NCI-H2196 (cell line): Measurements from ENCODE around the gene FCRL5.
A peak's percentile ranks its signal among the peaks of the same experiment; 100 is the strongest.

ENCODE experiments used
- DNase-seq: peaks from one replicate; lab custom pipeline; 2025; ENCODE audit not compliant: unreplicated experiment; lab: John Stamatoyannopoulos, UW

FCRL5 gene

GRCh38 chr1:157532569-157532968, 19.7 kb downstream of the FCRL5 start:
- no peak for DNase-seq

GRCh38 chr1:157523774-157524493, 28.4 kb downstream of the FCRL5 start:
- no peak for DNase-seq

GRCh38 chr1:157521056-157521455, 31.3 kb downstream of the FCRL5 start:
- DNase-seq, result no peak

DNA sequence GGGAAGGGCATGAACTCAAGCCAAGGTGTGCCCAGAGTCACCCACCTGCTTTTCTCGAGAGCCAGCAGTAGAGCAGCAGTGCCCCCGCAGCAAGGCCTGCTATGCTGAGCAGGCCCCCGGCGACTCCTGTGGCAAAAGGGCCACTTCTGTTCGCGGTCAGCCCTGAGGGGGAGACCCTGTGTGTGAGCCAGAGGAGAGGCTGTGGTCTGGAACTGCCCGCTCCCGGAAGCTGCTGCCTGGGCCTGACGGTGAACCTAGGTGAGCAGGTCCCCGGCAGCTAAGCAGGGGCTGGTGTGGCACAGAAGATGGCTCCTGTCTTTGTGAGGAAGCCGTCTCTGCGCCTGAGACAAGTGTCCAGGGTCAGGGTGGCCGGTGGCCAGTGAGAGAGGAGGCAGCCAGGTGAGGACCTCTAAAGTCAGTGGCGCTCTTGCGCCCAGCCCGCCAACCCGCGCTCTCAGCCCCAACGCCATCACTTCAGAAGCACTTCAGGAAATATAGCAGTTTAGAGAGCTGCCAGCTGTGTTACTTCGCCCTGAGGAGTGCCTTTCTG, 31.9 kb downstream of the FCRL5 start:
- DNase-seq, result no peak

DNA sequence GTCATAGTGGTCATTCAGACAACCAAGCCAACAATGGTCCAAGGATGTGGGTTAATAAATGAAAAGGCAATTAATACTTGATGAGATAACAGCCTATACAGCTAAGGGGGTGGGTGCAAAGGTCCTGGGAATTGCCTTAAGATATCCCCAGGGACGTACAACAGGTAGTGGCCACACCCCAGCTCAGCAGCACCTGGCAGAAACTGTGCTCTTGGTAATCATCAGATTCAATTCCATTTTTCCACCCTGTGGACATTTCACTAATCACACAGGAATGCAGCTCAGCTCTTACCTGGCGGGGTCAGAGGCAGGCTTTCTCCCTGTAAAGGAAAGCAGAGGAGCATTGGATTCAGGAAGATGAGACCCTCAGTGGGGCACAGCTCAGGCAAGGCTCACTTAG, 32.9 kb downstream of the FCRL5 start:
- no peak for DNase-seq

DNA sequence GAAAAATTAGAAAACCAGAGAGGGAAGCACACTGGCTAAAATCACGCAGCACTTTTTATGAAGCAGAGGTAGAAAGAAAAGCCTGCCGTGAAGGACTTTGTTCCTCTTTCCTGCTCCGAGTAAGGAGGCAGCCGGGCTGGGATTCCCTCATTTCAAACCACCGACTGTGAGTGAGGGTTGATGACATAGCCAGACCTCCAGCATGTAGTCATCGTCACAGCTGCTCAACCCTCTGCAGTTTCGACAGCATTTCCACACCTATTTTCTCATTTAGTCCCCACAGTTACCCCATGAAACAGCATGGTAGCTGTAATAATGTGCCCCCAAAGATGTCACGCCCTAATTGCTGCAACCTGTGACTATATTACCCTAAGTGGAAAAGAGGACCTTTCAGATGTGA, 35.3 kb downstream of the FCRL5 start:
- no peak for DNase-seq

DNA sequence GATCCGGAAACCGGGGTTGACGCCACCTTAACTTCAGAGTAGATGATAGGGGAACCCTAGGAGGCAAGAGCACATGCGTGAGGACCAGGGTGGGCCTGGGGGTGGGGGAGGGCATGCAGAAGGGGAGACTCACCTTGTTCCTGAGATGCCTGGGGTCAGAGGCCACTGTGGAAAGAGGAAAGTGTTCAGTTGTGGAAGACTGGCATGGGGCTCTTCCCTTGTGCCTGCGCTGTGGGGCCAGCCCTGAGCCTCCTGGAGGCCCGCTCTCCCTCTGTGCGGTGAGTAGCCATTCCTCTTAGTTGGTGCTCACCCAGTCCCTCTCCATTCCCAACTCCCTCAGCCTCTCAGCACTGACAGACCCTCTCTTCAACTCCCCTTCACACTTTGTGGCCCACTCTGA, 36.6 kb downstream of the FCRL5 start:
- DNase-seq, result no peak

DNA sequence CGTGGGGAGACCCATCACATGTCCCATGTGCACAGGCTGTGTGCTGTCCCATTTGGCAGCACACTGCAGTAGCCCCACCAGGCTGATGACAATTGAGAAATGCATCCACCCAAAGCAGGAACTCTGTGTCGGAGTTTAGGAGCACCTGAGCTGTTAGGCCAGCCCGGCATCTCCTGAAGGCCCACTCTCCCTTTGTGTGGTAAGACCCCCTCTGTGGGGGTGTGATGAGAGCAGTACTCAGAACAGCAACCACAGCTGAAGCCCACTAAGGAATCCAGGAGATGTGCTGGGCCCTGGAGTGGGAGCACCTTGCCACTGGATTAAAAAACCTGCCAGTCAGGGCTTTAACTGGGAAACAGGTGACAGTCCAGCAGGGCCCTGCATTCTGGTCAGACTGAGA, 37.2 kb downstream of the FCRL5 start:
- no peak for DNase-seq

GRCh38 chr1:157512036-157512969, 40.0 kb downstream of the FCRL5 start:
- no peak for DNase-seq

DNA sequence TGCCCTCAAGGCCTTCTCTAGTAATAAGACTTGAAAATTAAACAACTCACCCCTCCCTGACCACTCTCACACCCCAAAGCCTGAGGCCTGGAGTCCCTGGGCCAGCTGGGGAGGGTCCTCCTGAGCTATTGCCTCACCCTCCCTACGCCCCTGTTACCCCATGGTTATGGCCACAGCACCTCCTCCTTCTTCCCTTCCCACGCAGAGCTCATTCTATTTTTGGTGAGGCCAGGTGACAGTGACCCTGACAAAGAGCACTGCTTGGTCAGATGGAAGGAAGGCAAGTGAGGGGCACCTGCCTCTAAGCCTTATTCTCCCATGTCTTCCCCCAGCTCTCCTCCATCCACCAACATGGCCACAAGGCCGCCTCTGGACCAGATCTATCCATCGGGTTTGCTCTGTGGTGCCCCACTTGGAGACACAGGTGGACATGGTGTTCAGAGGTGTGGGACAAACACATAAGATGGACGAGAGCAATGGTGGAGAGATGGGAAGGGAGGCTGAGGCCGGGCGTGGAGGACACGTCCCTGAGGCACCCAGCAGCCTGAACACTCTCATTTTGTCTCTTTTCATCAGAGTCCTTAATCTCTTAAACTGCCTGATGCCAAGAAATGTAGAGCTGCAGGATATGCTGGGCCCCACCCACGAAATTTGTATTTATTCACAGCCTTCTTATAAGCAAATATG, 42.6 kb downstream of the FCRL5 start:
- DNase-seq, result no peak

- DNase-seq, result peak; percentile 16
These were observed 46.6 kb downstream of the FCRL5 start for GRCh38 chr1:157505481-157506272.

DNA sequence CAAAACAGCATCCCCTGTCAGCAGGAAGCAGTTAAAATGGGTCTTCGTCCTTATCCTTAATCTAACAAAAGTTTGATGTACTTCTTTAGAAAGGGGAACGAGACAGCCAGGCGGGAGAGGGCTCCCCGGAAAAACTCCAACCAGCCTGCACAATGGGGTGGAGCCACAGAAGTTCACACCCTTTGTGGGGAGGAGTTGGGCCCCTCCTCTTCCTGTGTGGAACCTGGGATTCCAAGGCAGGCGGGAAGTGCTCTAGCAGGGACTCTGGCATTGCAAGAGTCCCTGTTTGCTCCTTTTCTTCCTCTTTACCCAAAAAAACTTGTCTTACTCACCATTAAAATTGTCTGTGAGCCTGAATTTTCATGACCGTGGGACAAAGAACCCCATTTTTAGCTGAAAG, 47.7 kb downstream of the FCRL5 start:
- no peak for DNase-seq

GRCh38 chr1:157499521-157499920, 52.8 kb downstream of the FCRL5 start:
- no peak for DNase-seq

DNA sequence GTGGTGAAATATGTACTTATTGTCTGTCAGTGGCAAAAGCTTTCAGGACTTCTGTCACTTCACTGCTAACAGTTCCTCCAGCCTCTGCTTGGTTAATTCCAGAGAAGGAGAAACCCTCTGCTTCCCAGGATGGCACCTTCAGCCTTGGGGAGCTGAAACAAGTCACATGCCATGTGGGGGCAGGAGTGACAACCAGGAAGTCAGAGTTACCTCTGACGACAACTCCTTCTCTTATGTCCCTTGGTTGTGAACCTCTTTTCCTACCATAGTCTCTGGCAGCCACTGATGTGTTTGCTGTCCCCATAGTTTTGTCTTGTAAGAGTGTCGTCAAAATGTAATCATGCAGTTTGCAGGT, 53.6 kb downstream of the FCRL5 start:
- DNase-seq, result no peak

GRCh38 chr1:157497987-157498735, 54.2 kb downstream of the FCRL5 start:
- DNase-seq, result no peak

- no peak for DNase-seq
These were observed 55.0 kb downstream of the FCRL5 start for GRCh38 chr1:157497284-157497683.

DNA sequence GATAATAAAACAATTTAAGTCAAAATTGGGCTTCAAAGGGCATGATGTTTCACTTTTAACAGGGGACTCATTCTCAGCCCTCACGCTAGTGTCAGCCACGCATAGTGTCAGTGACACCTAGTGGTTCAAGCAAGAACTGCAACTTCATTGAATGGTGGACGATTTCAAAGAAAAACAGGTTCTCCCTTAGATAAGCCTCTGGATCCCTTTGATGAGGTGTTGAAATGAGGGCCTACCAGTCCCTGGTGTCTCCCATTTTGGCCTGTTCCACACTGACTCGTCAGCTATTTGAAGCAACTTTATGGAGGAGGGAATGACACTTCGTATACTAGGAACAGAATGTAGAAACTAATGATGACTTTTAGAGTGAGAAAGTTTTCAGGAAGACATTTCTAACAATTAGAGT, 56.2 kb downstream of the FCRL5 start:
- DNase-seq, result peak; percentile 37

- no peak for DNase-seq
These were observed 57.0 kb downstream of the FCRL5 start for GRCh38 chr1:157495285-157495684.

- no peak for DNase-seq
These were observed 58.2 kb downstream of the FCRL5 start for GRCh38 chr1:157494093-157494492.
